NCI-H748 treated with DMSO at 0.1 percent for 48 hours (cell line): ENCODE results near the gene ABLIM2.
"Not testable (repeated sequence)": the region's sequence is repeated elsewhere in the genome, so short reads cannot be mapped to it uniquely, and the experiment has no call there.

Experiments
- DNase-seq: peaks from one replicate; lab custom pipeline; 2025; lab: John Stamatoyannopoulos, UW

Gene ABLIM2

GRCh38 chr4:8156617-8157016, 2.0 kb downstream of the ABLIM2 start:
- DNase-seq = no peak

GRCh38 chr4:8155660-8156421, 2.8 kb downstream of the ABLIM2 start:
- DNase-seq = no peak

- DNase-seq = no peak
Observed at GRCh38 chr4:8155048-8155447, 3.6 kb downstream of the ABLIM2 start.

- no peak for DNase-seq
Observed at GRCh38 chr4:8153441-8153840, 5.2 kb downstream of the ABLIM2 start.

GRCh38 chr4:8152865-8153257, 5.8 kb downstream of the ABLIM2 start:
- DNase-seq = no peak

GRCh38 chr4:8152090-8152864, 6.3 kb downstream of the ABLIM2 start:
- no peak for DNase-seq

GRCh38 chr4:8151165-8151650, 7.4 kb downstream of the ABLIM2 start:
- no peak for DNase-seq

GRCh38 chr4:8150152-8151090, 8.2 kb downstream of the ABLIM2 start:
- no peak for DNase-seq

- DNase-seq = no peak
Observed at GRCh38 chr4:8149664-8150063, 8.9 kb downstream of the ABLIM2 start.

GRCh38 chr4:8148785-8149435, 9.7 kb downstream of the ABLIM2 start:
- DNase-seq = no peak

- DNase-seq = no peak
Observed at GRCh38 chr4:8148159-8148558, 10.5 kb downstream of the ABLIM2 start.

GRCh38 chr4:8147231-8147970, 11.2 kb downstream of the ABLIM2 start:
- DNase-seq = no peak

- DNase-seq = no peak
Observed at GRCh38 chr4:8146157-8146556, 12.5 kb downstream of the ABLIM2 start.

- no peak for DNase-seq
Observed at GRCh38 chr4:8144359-8144758, 14.3 kb downstream of the ABLIM2 start.

GRCh38 chr4:8143392-8144140, 15.0 kb downstream of the ABLIM2 start:
- no peak for DNase-seq

GRCh38 chr4:8142556-8142955, 16.1 kb downstream of the ABLIM2 start:
- DNase-seq = no peak

GRCh38 chr4:8141935-8142334, 16.7 kb downstream of the ABLIM2 start:
- no peak for DNase-seq

GRCh38 chr4:8140915-8141314, 17.7 kb downstream of the ABLIM2 start:
- DNase-seq = no peak

GRCh38 chr4:8139726-8140125, 18.9 kb downstream of the ABLIM2 start:
- DNase-seq = not testable (repeated sequence)
